Subcutaneous abdominal adipose tissue (tissue), 5 donors: ENCODE data around the gene CLEC2B.

ENCODE experiments used
- H3K27ac ChIP-seq: one replicate; pipeline ENCODE4 v1.7.0; 2013; ENCODE audit warnings: low read depth, mild to moderate bottlenecking, inconsistent platforms, low read length, moderate library complexity
- H3K27me3 ChIP-seq, 5 donors: one replicate each; pipeline ENCODE4 v1.7.0; 2013; ENCODE audit warnings: low read length in 5 of 5, inconsistent platforms in 1 of 5; ENCODE audit not compliant: control insufficient read depth in 5 of 5, insufficient read depth in 4 of 5
- H3K36me3 ChIP-seq, 5 donors: one replicate each; pipeline ENCODE4 v1.7.0; 2013; ENCODE audit warnings: low read length in 5 of 5; ENCODE audit not compliant: control insufficient read depth in 5 of 5, insufficient read depth in 5 of 5
- H3K4me1 ChIP-seq, 5 donors: one replicate each; pipeline ENCODE4 v1.7.0; 2013; ENCODE audit warnings: low read length in 5 of 5, mild to moderate bottlenecking in 3 of 5, moderate library complexity in 1 of 5; ENCODE audit not compliant: control insufficient read depth in 5 of 5, insufficient read depth in 5 of 5
- H3K4me3 ChIP-seq, 5 donors: one replicate each; pipeline ENCODE4 v1.7.0; 2013; ENCODE audit warnings: low read length in 5 of 5, low read depth in 1 of 5
- H3K9ac ChIP-seq, 5 donors: one replicate each; pipeline ENCODE4 v1.7.0; 2013; ENCODE audit warnings: low read length in 5 of 5, mild to moderate bottlenecking in 4 of 5, moderate library complexity in 3 of 5
- H3K9me3 ChIP-seq, 5 donors: one replicate each; pipeline ENCODE4 v1.7.0; 2013; ENCODE audit warnings: low read length in 5 of 5; ENCODE audit not compliant: control insufficient read depth in 5 of 5
- donor health status: healthy.
- donor health status: healthy.
- donor health status: healthy.
- donor health status: healthy.
- donor health status: healthy.

Gene CLEC2B

DNA sequence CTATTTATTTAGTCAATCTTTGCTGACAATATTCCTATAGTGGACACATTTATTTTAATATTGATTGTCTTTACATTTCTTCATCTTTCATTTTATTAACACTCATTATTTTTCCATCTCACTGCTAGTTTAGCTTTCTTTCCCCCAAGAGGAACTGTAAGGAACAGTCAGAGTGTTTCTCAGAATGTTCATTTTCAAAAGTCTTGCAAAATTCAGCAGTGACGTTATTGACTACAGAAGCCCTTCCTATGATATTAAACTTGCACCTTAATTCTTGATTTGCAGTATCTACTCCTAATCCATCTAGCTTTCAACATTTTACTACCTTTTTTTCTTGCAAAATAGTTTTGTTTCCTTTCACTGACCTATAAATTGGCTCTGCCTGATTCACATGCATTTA is 13.0 kb downstream of the CLEC2B start:
- no peaks in the 10 kb centered on the region for H3K9me3 ChIP-seq
- no peaks in the 10 kb centered on the region for H3K27me3 ChIP-seq
- H3K27ac ChIP-seq = no peak overlapping the region
- peaks cover 0 to 4% (median 0%) of the 10 kb centered on the region in 5 donors for H3K4me1 ChIP-seq
- H3K9ac ChIP-seq = no peak overlapping the region
- no peak overlapping the region for H3K4me3 ChIP-seq
- peaks cover 19 to 34% (median 22%) of the 10 kb centered on the region in 5 donors for H3K36me3 ChIP-seq

DNA sequence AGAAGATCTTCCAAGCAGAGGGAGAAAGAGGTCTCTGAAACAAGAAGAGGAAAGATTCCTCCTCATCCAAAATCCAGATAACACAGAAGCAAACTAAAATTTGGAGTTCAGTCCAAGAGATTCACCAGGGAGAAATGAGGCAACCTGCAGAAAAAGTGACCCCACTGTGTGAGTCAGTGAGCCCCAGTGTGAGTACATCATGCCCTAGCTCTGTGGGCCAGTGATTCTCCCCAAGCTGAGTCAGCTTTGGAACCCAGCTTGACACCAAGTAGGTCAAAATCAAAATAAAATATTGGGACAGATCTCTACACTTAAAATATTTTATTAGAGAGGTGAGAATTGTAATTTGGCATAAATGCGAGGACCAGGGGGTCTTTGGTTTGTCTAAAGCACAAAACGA is 17.2 kb downstream of the CLEC2B start:
- Histone ChIP-seq H3K27ac (no peak overlapping the region), H3K4me3 (no peak overlapping the region), H3K4me1 (no peaks in the 10 kb centered on the region), H3K9me3 (peaks cover 0 to 12% (median 4%) of the 10 kb centered on the region in 5 donors), H3K36me3 (peaks cover 17 to 31% (median 22%) of the 10 kb centered on the region in 5 donors), H3K27me3 (no peaks in the 10 kb centered on the region), H3K9ac (no peak overlapping the region)

DNA sequence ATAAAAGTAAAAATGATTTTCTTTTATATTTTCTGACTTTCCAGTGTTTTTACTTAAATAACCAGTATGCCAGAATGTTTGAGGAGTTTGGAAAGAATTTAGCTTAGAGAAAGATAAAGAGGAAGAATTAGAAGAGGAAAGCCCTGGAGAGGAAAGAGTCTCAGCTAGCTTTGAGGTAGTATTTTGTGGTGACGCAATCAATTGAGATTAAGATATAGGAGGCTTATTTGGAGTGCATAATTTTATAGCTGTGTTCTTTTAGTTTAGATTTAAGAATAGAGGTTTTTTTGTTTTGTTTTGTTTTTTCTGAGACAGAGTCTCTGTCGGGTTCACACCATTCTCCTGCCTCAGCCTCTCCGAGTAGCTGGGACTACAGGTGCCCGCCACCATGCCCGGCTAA is 18.1 kb downstream of the CLEC2B start:
- peaks cover 0 to 12% (median 4%) of the 10 kb centered on the region in 5 donors for H3K9me3 ChIP-seq
- H3K36me3 ChIP-seq = peaks cover 16 to 31% (median 22%) of the 10 kb centered on the region in 5 donors
- H3K27me3 ChIP-seq = no peaks in the 10 kb centered on the region
- H3K4me1 ChIP-seq = no peaks in the 10 kb centered on the region
- no peak overlapping the region for H3K9ac ChIP-seq
- no peak overlapping the region for H3K4me3 ChIP-seq
- H3K27ac ChIP-seq = no peak overlapping the region

DNA sequence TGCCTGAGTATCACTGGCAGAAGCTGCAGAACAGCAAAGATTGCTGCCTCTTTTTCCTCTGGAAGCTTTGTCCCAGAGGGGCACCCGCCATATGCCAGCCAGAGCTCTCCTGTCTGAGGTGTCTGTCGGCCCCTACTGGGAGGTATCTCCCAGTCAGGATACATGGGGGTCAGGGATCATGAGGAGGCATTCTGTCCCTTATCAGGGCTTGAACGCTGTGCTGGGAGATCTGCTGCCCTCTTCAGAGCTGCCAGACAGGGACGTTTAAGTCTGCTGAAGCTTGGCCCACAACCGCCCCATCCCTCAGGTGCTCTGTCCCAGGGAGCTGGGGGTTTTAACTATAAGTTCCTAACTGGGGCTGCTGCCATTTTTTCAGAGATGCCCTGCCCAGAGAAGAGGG is 20.3 kb downstream of the CLEC2B start:
- H3K27ac ChIP-seq = no peak overlapping the region
- H3K27me3 ChIP-seq = no peaks in the 10 kb centered on the region
- no peak overlapping the region for H3K9ac ChIP-seq
- H3K36me3 ChIP-seq = peaks cover 16 to 24% (median 22%) of the 10 kb centered on the region in 5 donors
- peaks cover 0 to 12% (median 4%) of the 10 kb centered on the region in 5 donors for H3K9me3 ChIP-seq
- H3K4me3 ChIP-seq = no peak overlapping the region
- no peaks in the 10 kb centered on the region for H3K4me1 ChIP-seq

DNA sequence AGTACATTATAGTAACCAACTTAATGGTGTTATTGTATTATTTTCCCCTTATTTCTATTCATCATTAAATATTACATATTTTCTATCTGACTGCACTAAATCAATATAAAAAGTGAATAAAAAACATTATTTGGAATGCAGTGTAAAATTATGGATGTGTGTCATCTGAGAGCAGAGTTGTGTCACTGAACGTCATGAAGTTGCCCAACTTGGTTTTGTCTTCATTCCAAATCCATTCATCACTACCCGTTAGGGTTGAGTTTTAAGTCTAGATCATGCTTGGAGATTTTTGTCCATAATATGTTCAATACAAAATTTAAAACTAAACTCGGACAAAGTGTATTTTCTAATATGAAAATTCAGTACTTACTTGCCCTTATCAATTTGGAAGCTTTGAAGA is 25.7 kb downstream of the CLEC2B start:
- Histone ChIP-seq H3K36me3 (no peaks in the 10 kb centered on the region), H3K9ac (no peak overlapping the region), H3K4me1 (no peaks in the 10 kb centered on the region), H3K27me3 (no peaks in the 10 kb centered on the region), H3K9me3 (peaks cover 0 to 3% (median 0%) of the 10 kb centered on the region in 5 donors), H3K27ac (no peak overlapping the region), H3K4me3 (no peak overlapping the region)

DNA sequence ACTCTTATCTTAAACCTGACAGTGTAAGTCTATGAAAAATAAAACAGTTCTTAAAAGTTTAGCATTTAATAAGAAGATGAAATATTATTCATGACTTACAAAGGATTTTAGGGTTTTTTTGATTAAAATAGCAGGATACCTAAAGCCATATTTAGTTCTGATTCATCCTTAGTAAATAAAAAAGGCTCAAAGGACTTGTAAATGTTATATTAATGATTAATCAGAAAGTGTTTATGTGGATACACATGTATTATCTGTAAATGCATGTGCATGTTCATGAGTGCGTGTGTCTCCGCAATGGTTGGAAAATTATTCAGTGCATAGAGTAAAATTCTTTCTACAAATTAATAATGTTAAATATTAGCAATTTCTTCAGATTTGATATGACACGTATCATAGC is 37.4 kb downstream of the CLEC2B start:
- no peaks in the 10 kb centered on the region for H3K27me3 ChIP-seq
- no peaks in the 10 kb centered on the region for H3K9me3 ChIP-seq
- H3K27ac ChIP-seq = no peak overlapping the region
- no peaks in the 10 kb centered on the region for H3K36me3 ChIP-seq
- no peak overlapping the region for H3K9ac ChIP-seq
- H3K4me1 ChIP-seq = no peaks in the 10 kb centered on the region
- H3K4me3 ChIP-seq = no peak overlapping the region

DNA sequence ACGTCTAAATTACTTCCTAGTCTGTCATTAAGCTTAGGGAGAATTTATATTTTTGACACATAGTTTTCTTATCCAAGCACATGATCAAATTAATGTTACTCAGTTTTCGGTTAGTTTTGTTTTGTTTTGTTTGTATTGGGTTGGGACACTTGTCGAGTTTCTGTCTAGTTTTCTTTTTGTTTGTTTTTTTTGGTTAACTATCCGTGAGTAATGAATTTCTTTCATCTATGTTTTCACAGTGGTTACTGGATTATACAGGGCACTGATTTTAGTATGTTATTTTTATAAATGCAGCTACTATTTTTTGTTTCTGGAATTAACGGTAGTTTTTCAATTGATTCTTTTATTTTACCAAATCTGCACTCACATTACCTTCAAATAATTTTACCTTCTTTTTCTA is 39.2 kb downstream of the CLEC2B start:
- Histone ChIP-seq H3K9ac (no peak overlapping the region), H3K27ac (no peak overlapping the region), H3K4me3 (no peak overlapping the region), H3K36me3 (no peaks in the 10 kb centered on the region), H3K4me1 (no peaks in the 10 kb centered on the region), H3K27me3 (no peaks in the 10 kb centered on the region), H3K9me3 (no peaks in the 10 kb centered on the region)

DNA sequence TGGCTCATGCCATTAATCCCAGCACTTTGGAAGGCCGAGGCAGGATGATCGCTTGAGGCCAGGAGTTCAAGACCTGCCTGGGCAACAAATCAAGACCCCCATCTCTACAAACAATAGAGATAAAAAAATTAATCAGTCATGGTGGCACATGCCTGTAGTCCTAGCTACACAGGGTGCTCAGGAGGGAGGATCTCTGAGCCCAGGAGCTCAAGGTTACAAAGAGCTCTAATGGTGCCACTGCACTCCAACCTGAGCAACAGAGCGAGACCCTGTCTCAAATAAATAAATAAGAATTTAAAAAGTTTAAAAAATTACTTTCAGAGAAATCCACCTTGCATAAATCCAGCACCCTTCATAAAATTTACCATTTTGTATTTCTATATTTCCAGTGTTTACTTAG is 39.7 kb downstream of the CLEC2B start:
- no peak overlapping the region for H3K27ac ChIP-seq
- H3K27me3 ChIP-seq = no peaks in the 10 kb centered on the region
- H3K36me3 ChIP-seq = no peaks in the 10 kb centered on the region
- no peak overlapping the region for H3K4me3 ChIP-seq
- no peak overlapping the region for H3K9ac ChIP-seq
- no peaks in the 10 kb centered on the region for H3K9me3 ChIP-seq
- H3K4me1 ChIP-seq = no peaks in the 10 kb centered on the region

DNA sequence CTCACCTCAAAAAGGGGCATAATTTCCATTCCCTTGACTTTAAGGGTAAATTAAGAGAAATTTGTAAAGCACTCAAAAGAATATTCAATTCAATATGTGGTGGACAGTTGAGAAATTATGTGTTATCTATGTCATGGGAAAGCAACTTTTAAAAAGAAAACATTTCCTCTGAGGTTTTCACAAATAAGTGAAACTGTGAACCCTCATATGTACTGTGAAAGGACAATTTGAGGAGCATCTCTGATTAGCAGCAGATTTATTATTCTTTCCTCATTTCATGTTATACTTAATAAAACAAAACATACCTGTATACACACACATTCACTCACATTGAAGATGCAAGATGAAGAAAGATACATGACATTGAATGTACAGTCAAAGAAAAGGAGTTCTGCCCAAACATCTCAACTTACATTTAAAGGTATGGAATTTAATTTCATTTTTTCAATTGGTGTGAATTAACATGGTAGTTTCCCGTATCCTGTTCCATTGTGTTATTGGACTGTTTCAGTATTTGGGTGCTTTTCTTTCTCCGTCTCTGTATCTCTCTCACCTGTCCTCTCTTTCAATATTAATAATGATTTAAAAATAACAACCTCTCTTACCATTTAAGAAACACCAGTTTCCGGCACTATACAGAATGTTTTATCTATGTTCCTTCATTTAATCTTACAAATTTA is 41.8 kb downstream of the CLEC2B start, which contains the start of gene KLRF1:
Gene KLRF1, plus strand, starts transcription at position 273 of the 680 bp plus-strand sequence. Its CDS starts 64 bp downstream, at position 337.
- no peak within 1 kb of the TSS for H3K4me3 ChIP-seq
- no peaks in the 10 kb centered on the region for H3K9me3 ChIP-seq
- no peaks in the 10 kb centered on the region for H3K4me1 ChIP-seq
- H3K27ac ChIP-seq = no peak within 1 kb of the TSS
- H3K36me3 ChIP-seq = no peaks in the 10 kb centered on the region
- H3K9ac ChIP-seq = no peak within 1 kb of the TSS
- no peaks in the 10 kb centered on the region for H3K27me3 ChIP-seq

DNA sequence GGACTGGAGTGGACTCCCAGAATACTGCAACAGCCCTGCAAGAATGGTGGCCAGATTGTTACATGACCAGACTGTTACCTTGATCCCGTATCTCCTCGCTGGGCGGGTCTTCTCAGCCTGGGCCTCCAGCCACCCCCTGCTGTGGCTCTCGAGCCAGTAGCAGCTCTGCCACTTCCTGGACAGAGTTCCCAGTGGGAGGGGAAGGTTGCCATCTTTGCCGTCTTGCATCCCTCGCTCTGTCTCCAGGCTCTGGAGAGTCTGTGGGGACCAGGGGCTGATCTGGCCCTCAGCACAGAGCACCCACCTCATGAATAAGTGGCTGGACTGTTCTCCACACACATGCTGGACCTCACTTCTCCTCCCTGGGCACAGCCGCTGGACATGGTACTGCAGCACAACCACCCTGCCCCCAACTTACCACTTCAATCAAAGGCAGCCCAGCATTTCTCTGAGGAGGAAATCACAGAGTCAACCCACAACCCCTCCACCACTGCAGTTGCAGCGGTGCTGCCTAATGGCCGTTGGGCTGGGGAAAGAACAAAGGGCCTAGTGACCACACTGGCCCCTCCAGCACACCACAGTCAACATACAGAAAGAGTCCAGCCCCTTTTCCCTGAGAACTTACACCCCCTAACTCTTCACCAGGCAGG is 48.7 kb downstream of the CLEC2B start:
- H3K9me3 ChIP-seq = no peaks in the 10 kb centered on the region
- H3K27ac ChIP-seq = no peak overlapping the region
- no peaks in the 10 kb centered on the region for H3K4me1 ChIP-seq
- no peaks in the 10 kb centered on the region for H3K36me3 ChIP-seq
- H3K4me3 ChIP-seq = no peak overlapping the region
- H3K9ac ChIP-seq = no peak overlapping the region
- peaks cover 0 to 6% (median 0%) of the 10 kb centered on the region in 5 donors for H3K27me3 ChIP-seq
